ENCODE results near the gene MYL6B.
A peak's percentile ranks its signal among the peaks of the same experiment; 100 is the strongest.
"Not testable (repeated sequence)": the region's sequence is repeated elsewhere in the genome, so short reads cannot be mapped to it uniquely, and the experiment has no call there.

The MYL6B gene

GRCh38 chr12:56154246-56154771 is 1.9 kb downstream of the MYL6B start:
- DNase-seq: no peak

DNA sequence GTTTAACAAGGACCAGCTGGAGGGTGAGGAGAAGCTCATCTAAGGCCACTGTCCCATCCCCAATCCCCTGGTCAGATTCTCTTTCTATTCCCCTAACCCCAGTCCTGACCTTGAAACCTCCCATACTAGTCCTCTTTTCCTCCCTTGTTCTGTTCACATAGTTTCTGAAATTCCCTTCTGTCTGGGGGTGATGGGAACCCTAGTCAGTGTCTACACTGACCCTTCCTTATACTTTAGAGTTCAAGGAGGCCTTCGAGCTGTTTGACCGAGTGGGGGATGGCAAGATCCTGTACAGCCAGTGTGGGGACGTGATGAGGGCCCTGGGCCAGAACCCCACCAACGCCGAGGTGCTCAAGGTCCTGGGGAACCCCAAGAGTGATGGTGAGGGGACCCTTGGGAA is 2.4 kb downstream of the MYL6B start:
- no peak for DNase-seq

DNA sequence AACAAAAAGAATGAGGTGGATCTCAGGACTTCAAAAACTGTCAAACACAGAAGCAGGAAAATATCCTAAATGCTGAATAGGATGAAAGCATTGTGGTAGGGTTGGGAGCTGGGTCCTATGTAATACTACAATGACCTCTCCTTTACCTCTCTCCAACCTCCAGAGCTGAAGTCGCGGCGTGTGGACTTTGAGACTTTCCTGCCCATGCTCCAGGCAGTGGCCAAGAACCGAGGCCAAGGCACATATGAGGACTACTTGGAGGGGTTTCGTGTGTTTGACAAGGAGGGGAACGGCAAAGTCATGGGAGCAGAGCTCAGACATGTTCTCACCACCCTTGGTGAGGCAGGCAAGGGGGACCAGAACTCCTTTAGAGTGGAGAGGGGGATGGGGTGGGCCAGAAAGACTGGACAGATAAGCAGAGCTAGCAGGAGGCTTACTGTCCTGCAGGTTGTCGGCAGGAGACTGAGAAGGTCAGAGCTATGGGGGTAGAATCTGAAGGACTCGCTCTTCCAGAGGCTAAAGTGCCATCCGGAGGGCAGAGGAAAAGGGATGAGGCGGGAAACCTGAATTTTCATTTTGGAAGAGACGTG is 3.0 kb downstream of the MYL6B start:
- no peak for DNase-seq

DNA sequence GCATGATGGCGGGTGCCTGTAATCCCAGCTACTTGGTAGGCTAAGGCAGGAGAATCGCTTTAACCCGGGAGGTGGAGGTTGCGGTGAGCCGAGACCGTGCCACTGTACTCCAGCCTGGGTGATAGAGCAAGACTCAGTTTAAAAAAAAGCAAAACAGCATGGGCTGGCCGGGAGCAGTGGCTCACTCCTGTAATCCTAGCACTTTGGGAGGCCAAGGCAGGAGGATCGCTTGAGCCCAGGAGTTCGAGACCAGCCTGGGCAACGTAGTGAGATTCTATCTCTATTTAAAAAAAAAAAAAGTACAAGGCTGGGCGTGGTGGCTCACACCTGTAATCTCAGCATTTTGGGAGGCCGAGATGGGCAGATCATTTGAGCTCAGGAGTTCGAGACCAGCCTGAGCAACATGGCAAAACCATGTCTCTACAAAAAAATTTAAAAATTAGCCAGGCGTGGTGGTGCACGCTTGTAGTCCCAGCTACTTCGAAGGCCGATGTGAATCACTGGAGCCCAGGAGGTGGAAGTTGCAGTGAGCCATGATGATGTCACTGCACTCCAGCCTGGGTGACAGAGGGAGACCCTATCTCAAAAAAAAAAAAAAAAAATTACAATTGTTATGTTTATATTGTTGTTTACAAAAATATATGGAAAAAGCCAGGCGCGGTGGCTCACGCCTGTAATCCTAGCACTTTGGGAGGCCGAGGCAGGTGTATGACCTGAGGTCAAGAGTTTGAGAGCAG is 4.2 kb downstream of the MYL6B start:
- DNase-seq: not testable (repeated sequence)

DNA sequence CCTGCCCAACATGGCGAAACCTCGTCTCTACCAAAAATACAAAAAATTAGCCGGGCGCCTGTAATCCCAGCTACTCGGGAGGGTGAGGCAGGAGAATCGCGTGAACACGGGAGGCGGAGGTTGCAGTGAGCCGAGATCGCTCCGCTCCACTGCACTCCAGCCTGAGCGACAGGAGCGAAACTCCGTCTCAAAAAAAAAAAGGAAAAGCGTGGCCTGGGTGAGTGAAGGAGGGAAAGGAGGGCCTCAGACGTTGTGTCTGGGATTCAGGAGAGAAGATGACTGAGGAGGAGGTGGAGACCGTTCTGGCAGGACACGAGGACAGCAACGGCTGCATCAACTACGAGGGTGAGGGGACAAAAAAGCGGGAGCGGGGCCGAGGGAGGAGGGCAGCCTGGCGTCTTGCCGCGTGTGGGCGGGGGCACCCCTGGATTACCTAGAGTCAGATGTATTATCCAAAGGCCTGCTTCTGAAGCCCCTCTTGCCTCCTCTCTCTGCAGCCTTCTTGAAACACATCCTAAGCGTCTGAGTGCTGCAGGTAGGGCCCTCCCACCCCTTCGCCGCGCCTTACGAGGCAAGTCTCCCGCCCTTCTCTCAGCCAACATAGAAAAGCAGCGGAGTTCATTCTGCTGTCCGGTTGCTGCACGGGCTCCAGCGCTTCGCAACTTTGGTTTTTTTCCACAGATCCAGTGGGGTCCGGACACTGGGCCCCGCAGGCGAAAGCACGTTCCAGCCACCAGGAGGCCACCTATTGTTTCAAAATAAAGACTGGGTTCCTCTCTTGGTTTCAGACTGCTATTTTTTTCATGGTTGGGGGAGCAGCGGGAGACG is 5.0 kb downstream of the MYL6B start:
- peak; percentile 33 to 71 for DNase-seq

GRCh38 chr12:56158029-56158925 is 5.9 kb downstream of the MYL6B start, which contains the start of gene MYL6:
TSS of gene MYL6 (plus strand) at chr12:56158359. CDS start at chr12:56158402, 43 bp downstream.
- peak; percentile 95 for DNase-seq

- no peak for DNase-seq
Observed at GRCh38 chr12:56158926-56159461, 6.6 kb downstream of the MYL6B start.

DNA sequence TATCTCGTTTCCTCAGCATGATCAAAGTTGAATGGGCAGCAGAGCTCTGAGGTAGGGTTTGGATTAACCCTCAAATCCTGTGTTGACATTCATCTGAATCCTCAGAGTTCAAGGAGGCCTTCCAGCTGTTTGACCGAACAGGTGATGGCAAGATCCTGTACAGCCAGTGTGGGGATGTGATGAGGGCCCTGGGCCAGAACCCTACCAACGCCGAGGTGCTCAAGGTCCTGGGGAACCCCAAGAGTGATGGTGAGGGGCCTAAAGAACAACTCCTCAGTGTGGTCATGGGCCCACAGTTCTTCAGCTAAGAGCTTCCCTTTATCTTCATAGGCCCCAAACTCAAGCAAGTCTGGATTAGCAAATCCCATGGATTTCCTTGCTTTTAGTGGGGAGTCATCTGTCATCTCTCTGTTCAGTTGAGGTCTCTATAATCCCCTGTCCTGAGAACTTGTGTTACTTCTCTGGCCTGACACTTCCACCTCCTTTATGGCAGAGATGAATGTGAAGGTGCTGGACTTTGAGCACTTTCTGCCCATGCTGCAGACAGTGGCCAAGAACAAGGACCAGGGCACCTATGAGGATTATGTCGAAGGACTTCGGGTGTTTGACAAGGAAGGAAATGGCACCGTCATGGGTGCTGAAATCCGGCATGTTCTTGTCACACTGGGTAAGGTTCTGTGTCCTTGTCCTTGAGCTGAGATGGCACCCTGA is 7.2 kb downstream of the MYL6B start:
- DNase-seq: no peak

GRCh38 chr12:56160193-56160763 is 7.9 kb downstream of the MYL6B start:
- no peak for DNase-seq

DNA sequence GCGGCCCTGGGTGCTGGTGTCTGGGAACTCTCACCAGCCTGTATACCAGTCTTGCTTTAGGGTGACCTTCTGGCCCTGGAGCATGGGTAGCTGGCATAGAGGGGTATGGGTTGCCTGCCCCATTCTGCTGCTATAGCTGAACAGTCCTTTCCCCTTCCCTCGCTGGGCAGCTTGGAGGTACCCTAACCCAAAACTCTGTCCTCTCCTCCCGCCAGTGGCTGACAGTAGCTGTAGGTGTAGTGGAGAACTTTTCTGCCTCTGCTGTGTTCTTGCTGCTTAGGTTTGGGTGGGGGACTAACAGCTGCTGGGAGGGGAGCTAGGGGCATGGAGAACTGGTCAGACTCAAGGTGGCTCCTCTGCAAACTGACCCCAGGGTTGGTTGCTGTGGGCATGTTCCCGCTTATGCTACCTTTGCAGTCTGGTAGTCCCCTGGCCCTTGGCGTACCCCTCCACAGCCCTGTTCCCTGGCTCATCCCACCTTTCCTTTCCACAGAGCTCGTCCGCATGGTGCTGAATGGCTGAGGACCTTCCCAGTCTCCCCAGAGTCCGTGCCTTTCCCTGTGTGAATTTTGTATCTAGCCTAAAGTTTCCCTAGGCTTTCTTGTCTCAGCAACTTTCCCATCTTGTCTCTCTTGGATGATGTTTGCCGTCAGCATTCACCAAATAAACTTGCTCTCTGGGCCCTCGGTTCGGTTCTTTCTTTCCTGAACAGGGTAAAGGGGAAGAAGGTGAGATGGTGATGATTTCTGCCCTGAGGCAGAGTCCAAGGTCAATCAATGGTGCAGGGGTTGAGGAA is 8.7 kb downstream of the MYL6B start:
- DNase-seq: no peak

GRCh38 chr12:56161690-56162351 is 9.4 kb downstream of the MYL6B start:
- DNase-seq: no peak

DNA sequence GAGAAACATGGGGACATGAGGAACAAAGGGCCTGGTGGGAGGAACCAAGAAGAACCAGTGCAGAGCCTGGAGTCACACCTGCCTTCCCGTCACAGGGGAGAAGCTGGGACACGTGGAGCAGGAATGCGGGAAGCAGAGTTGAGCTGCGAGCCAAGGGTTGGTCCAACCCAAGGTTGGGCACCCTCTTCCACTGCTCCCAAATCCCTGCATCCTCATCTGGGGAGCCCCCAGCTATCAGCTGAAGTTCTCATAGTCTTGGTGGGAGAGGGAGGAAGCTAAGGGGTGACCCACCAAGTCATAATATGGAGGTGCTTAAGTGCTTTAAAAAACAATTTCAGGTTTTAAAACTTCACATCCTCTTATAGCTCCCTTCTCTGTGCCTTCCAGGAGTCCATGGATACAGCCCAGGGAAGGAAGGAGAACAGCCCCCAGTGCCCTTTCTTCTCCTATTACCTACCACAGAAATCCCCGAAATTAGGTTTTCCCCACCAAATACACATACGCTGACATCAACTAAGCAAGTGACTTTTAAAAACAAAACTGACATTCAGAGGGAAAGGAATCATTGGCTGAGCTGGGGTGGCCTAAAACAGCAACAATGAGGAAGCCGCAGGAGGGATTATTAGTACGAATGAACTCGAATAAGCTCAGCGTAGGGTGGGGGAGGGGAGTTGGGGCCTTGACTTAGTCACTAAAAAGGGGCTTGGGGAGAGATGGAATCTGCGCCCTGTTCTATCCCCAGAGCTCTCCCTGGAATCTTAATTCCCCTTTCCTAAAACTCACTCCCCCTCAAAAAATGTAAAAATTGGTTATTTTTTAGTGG is 10.3 kb downstream of the MYL6B start:
- no peak for DNase-seq

- no peak for DNase-seq
Observed at GRCh38 chr12:56163533-56164344, 11.4 kb downstream of the MYL6B start.

- no peak for DNase-seq
Observed at GRCh38 chr12:56164345-56164729, 11.9 kb downstream of the MYL6B start.

DNA sequence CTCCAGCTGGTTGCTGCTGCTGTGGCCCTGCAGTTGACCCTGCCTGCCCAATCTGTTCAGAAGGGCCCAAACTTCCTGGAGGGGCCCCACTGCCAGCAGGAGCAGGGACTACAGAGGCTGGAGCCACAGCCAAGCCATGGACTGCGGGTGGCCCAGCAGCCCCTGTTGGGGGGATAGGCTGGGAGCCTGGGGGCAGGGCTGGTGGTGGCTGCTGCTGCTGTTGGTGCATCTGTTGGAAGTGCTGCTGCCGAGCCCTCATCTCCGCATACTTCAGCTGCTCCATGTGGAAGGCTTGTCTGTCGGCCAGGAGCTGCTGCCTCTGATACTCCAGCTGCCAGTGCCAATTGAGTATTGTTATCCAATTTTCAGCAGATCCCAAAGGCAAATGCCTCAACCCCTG is 13.0 kb downstream of the MYL6B start:
- no peak for DNase-seq

DNA sequence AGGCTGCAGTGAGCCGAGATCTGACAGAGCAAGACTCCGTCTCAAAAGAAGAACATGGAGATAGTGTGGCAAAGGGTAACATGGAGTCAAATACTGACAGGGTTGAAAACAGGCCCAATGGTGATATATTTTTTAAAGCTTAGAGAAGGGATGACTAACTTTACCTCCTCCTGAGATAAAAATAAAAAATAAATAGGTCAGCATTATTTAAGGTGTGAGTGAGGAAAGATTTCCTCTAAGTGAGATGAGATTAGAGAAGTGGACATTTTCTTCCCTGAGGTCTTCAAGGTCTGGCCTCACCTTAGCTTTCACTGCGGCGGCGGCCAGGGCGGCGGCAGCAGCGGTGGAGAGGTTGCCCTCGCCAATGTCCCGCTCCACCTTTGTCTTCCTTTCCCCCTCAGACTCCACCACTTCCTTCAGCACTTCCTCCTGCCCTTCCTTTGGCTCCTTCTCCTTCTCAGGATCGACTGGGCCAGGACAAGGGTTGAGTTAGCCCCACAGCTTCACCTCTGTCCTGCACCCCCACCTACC is 16.9 kb downstream of the MYL6B start:
- no peak for DNase-seq

GRCh38 chr12:56172839-56173238 is 20.5 kb downstream of the MYL6B start:
- DNase-seq: no peak

GRCh38 chr12:56178347-56178746 is 26.0 kb downstream of the MYL6B start:
- no peak for DNase-seq
